Erythroblast (primary cell): ENCODE data around the gene C1GALT1.

ENCODE experiments used
- DNase-seq, 2 experiments: peaks; one replicate each; lab custom pipeline; 2025; lab: John Stamatoyannopoulos, UW
- GATA1 ChIP-seq: IDR thresholded peaks from 2 replicates; pipeline ENCODE4 v1.6.1; 2011; ENCODE audit warnings: low read depth, mild to moderate bottlenecking, control low read depth, low read length, moderate library complexity
- POLR2A ChIP-seq: IDR thresholded peaks from 2 replicates; pipeline ENCODE4 v1.6.1; 2011; ENCODE audit warnings: mild to moderate bottlenecking, low read length

The C1GALT1 gene

GRCh38 chr7:7271094-7271874 is 88.9 kb downstream of the C1GALT1 start:
- TF ChIP-seq POLR2A = no peak
- TF ChIP-seq GATA1 = no peak
- no peak for DNase-seq

- no peak for TF ChIP-seq POLR2A
- no peak for TF ChIP-seq GATA1
- DNase-seq = peak in 1 of 2 experiments; percentile 9
Measured at GRCh38 chr7:7272294-7272693, 90.0 kb downstream of the C1GALT1 start.

GRCh38 chr7:7274782-7275181 is 92.4 kb downstream of the C1GALT1 start:
- TF ChIP-seq POLR2A (no peak), GATA1 (no peak)
- DNase-seq = peak; percentile 31 to 63

GRCh38 chr7:7276161-7276560 is 93.8 kb downstream of the C1GALT1 start:
- no peak for TF ChIP-seq GATA1
- no peak for TF ChIP-seq POLR2A

GRCh38 chr7:7290429-7291122 is 108.2 kb downstream of the C1GALT1 start:
- DNase-seq = no peak
- no peak for TF ChIP-seq GATA1

More at GRCh38 chr7:7276161-7276560, 93.8 kb downstream of the C1GALT1 start:
- no peak for DNase-seq

- no peak for DNase-seq
- TF ChIP-seq POLR2A = no peak
- no peak for TF ChIP-seq GATA1
Measured at GRCh38 chr7:7292085-7292484, 109.7 kb downstream of the C1GALT1 start.

GRCh38 chr7:7292608-7293007 is 110.3 kb downstream of the C1GALT1 start:
- DNase-seq = no peak
- no peak for TF ChIP-seq POLR2A
- no peak for TF ChIP-seq GATA1

GRCh38 chr7:7293092-7293491 is 110.7 kb downstream of the C1GALT1 start:
- no peak for DNase-seq
- TF ChIP-seq GATA1 = no peak
- no peak for TF ChIP-seq POLR2A

GRCh38 chr7:7294911-7295310 is 112.6 kb downstream of the C1GALT1 start:
- DNase-seq = no peak
- TF ChIP-seq GATA1 (no peak), POLR2A (no peak)
